ENCODE results near the gene PRR13. TPM values are rescaled to one million over a fixed set of nuclear protein-coding genes. Genes with fewer than 3 reads are reported as not detected.

Gene PRR13
- total RNA-seq, 4 donors from 2014 or later = 160 to 541 (median 423) TPM

DNA sequence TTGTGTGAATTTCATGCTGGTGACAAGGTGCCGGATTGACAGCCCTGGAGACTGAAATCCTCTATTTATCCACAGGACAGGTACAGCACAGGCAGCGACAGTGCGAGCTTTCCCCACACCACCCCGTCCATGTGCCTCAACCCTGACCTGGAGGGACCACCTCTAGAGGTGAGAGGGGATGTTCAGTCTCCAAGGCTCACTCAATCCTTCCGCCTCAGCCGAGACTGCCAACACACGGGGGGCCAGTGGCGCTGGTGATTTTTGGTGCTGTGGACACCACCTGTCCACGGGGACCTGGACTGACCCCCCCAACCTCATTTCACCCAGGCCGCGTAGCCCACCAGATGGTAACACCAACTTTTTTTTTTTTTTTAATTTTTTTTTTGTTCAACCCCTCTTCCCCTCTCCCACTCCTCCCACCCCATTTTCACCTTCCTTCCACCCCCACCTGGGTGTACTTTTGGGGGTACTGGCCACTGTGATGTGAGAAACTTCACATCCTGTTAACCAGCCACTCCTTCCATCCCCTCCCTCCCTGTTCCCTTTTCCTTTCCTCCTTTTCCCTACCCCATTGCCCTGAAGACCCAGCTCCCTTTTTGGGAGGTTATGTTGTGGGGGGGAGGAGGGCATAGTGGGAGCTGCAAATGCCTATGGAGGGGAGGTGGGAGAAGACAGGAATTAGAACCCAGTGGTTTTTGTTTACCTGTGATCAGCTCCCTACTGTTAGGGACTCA lies 23.3 kb downstream of the PRR13 start:
- Histone ChIP-seq H3K27ac (no peak overlapping the region), H3K4me3 (no peak overlapping the region), H3K27me3 (no peaks in the 10 kb centered on the region), H3K9me3 (no peaks in the 10 kb centered on the region), H3K36me3 (peaks cover 0 to 100% (median 0%) of the 10 kb centered on the region in 3 donors), H3K4me1 (peaks cover 0 to 7% (median 0%) of the 10 kb centered on the region in 4 donors)
- no peak for TF ChIP-seq POLR2A (IDR thresholded peaks at IDR 0.05)
- TF ChIP-seq, protein P1, sequence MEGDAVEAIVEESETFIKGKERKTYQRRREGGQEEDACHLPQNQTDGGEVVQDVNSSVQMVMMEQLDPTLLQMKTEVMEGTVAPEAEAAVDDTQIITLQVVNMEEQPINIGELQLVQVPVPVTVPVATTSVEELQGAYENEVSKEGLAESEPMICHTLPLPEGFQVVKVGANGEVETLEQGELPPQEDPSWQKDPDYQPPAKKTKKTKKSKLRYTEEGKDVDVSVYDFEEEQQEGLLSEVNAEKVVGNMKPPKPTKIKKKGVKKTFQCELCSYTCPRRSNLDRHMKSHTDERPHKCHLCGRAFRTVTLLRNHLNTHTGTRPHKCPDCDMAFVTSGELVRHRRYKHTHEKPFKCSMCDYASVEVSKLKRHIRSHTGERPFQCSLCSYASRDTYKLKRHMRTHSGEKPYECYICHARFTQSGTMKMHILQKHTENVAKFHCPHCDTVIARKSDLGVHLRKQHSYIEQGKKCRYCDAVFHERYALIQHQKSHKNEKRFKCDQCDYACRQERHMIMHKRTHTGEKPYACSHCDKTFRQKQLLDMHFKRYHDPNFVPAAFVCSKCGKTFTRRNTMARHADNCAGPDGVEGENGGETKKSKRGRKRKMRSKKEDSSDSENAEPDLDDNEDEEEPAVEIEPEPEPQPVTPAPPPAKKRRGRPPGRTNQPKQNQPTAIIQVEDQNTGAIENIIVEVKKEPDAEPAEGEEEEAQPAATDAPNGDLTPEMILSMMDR (IDR thresholded peaks at IDR 0.05) = no peak
- DNase-seq = no peak

DNA sequence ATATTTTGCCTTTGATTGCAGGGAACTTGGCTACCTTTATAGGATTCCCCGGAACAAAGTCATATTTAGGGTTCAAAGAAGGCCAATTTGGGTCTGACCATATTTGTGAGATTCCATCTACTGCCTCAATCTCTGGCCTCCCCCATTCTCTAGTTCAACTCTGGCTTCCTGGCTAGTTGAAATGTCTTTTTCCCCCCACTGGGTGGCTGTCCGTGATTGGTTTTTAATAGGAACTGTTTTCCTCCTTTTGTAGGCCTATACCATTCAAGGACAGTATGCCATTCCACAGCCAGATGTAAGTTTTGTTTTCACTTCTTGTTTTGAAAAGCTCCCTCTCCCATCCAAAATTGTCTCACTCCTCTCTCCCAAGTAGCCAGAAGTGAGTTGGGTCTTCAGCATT lies 24.1 kb downstream of the PRR13 start:
- Histone ChIP-seq H3K4me3 (no peak overlapping the region), H3K4me1 (peaks cover 0 to 4% (median 0%) of the 10 kb centered on the region in 4 donors), H3K36me3 (peaks cover 0 to 100% (median 0%) of the 10 kb centered on the region in 3 donors), H3K27ac (no peak overlapping the region), H3K27me3 (no peaks in the 10 kb centered on the region), H3K9me3 (no peaks in the 10 kb centered on the region)
- no peak for DNase-seq
- TF ChIP-seq, protein P1 (IDR thresholded peaks at IDR 0.05) = no peak
- TF ChIP-seq POLR2A (IDR thresholded peaks at IDR 0.05) = no peak

DNA sequence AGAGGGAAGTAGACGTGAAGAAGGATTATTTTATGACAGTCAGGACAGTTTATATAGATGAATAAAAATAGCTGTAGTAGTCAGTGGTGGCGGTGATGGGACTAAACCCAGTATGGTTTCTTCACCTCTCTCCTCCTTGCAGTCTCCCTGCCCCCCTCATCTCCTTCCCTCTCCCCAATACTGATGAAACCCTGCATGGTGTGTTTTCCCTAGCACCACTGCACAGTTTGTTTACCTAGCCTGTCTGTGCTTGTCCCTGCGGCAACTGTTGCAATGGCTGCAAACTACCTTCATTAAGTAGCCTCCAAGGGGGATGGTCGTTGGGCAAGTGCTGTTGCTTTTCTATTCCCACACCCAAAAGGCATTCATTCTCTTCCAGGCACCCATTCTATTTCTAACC lies 25.1 kb downstream of the PRR13 start:
- no peaks in the 10 kb centered on the region for H3K27me3 ChIP-seq
- TF ChIP-seq, protein P1 (IDR thresholded peaks at IDR 0.05) = no peak
- TF ChIP-seq POLR2A (IDR thresholded peaks at IDR 0.05) = no peak
- no peak overlapping the region for H3K4me3 ChIP-seq
- no peak for DNase-seq
- no peaks in the 10 kb centered on the region for H3K9me3 ChIP-seq
- no peak overlapping the region for H3K27ac ChIP-seq
- peaks cover 0 to 100% (median 0%) of the 10 kb centered on the region in 3 donors for H3K36me3 ChIP-seq
- H3K4me1 ChIP-seq = no peaks in the 10 kb centered on the region

DNA sequence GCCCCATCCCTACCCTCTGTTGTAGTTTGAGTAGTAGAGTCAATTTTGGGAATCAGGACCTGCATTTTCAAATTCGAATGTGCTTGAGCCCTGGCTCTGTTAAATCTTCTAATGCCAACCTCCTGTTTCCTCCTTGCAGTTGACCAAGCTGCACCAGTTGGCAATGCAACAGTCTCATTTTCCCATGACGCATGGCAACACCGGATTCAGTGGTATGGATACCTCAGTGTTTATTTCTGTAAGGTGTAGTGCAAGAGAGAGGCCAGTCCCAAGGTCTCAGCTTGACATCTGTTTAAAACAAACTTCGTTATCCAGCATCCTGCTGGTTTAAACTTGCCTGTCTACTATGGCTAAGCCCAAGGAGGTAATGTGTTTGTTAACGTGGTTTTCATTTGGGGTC lies 25.5 kb downstream of the PRR13 start:
- no peaks in the 10 kb centered on the region for H3K9me3 ChIP-seq
- TF ChIP-seq POLR2A (IDR thresholded peaks at IDR 0.05) = no peak
- TF ChIP-seq, protein P1 (IDR thresholded peaks at IDR 0.05) = no peak
- H3K36me3 ChIP-seq = peaks cover 0 to 100% (median 0%) of the 10 kb centered on the region in 3 donors
- no peak overlapping the region for H3K27ac ChIP-seq
- no peak overlapping the region for H3K4me3 ChIP-seq
- H3K27me3 ChIP-seq = no peaks in the 10 kb centered on the region
- no peak for DNase-seq
- no peaks in the 10 kb centered on the region for H3K4me1 ChIP-seq

DNA sequence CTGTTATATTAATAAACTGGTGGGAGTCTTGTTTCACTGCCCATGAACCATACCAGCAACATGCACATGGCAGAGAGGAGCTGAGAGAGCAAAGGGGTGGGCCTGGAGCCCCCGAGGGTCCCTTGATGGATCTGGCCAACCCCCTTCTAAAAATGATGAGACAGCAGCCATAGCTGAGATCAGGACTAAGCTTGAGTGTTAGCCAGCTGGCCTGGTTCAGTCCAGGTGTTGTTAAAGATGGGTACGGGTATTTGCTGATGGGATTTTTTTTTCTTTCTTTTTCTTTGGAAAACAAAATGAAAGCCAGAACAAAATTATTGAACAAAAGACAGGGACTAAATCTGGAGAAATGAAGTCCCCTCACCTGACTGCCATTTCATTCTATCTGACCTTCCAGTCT lies 26.3 kb downstream of the PRR13 start:
- Histone ChIP-seq H3K4me1 (no peaks in the 10 kb centered on the region), H3K9me3 (no peaks in the 10 kb centered on the region), H3K36me3 (peaks cover 0 to 100% (median 0%) of the 10 kb centered on the region in 3 donors), H3K27ac (no peak overlapping the region), H3K4me3 (no peak overlapping the region), H3K27me3 (no peaks in the 10 kb centered on the region)
- no peak for DNase-seq
- TF ChIP-seq, protein P1 (IDR thresholded peaks at IDR 0.05) = no peak
- TF ChIP-seq POLR2A (IDR thresholded peaks at IDR 0.05) = no peak

All from Peyer's patch (tissue), 4 donors.